ENCODE data around the gene TFE3. TPM values are rescaled to one million over a fixed set of nuclear protein-coding genes. Genes with fewer than 3 reads are reported as not detected.

The TFE3 gene, protein sequence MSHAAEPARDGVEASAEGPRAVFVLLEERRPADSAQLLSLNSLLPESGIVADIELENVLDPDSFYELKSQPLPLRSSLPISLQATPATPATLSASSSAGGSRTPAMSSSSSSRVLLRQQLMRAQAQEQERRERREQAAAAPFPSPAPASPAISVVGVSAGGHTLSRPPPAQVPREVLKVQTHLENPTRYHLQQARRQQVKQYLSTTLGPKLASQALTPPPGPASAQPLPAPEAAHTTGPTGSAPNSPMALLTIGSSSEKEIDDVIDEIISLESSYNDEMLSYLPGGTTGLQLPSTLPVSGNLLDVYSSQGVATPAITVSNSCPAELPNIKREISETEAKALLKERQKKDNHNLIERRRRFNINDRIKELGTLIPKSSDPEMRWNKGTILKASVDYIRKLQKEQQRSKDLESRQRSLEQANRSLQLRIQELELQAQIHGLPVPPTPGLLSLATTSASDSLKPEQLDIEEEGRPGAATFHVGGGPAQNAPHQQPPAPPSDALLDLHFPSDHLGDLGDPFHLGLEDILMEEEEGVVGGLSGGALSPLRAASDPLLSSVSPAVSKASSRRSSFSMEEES
- 22.1 TPM for total RNA-seq (ENCODE audit: insufficient read depth, low replicate concordance)

DNA sequence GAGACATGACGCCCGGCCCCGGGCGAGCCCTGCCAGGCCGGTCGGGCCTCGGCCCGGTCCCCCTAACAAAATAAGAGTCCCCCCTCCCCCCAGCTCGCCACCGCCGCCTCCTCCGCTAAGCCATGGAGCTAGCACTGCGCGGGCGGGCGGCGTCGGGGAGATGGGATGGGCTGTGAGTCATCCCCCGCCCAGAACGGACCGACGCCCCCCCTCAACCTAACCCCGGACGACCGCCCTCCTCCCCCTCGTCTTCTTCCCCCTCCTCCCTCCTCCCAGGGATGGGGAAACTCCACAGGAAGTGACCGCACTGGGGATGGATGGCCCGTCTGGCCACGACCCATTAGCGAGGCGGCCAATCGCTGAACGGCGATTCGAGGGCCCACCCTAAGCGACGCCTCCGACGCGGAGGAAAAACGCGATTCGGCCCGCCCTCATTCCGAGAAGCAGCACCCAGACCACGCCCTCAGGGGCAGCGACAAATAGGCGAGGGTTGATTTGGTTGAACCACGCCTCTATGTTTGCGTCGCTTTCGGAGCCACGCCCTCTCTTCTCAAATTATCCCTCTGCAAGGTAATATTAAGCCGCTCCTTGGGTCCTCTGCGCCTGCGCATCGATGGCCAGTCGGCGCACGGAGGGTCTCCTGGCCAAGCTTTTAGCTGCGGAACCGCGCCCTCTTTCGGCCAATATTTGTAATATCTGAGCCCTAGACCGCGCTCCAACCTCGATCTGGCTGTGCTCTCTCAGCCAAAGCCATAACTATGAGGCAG, at the start of gene TFE3:
TSS of gene TFE3 (minus strand) at position 138 of the 767 bp plus-strand sequence. CDS start at position 7, 131 bp downstream.
- DNase-seq (ENCODE audit: low spot score), result peak; percentile 99

DNA sequence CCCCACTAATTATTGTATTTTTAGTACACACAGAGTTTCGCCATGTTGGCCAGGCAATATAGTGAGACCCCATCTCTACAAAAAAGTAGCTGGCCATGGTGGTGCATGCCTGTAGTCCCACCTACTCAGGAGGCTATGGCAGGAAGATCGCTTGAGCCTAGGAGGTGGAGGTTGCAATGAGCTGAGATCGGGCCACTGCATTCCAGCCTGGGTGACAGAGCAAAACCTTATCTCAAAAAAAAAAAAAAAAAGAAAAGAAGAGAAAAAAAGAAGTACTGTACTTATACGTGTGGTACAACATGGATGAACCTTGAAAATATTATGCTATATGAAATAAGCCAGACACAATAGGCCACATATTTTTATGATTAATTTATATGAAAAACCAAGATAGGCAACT, 46.4 kb upstream of the TFE3 start:
- DNase-seq (ENCODE audit: low spot score), result no peak

DNA sequence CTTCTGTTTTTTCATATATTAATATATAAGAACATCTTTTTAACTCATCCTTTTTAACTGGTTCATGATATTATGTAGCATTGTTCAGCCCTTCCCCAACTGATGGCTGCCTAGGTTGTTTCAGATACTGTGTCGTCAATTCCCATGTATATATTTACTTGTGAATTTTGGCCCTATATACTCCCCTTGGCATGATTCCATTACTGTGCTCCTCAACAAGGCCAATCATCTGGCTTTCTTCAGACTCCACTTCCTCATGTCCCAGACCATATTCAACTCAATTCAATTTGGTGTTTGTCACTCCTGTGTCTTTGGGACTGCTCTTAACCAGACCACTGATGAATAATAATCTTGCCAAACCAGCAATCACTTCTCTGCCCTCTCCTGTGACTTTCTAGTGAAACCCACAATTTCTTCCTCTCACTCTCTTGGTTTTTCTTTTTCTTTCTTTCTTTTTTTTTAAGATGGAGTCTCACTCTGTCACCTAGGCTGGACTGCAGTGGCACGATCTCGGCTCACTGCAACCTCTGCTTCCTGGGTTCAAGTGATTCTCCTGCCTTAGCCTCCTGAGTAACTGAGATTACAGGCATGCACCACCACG, 39.2 kb upstream of the TFE3 start:
- DNase-seq (ENCODE audit: low spot score), result no peak

DNA sequence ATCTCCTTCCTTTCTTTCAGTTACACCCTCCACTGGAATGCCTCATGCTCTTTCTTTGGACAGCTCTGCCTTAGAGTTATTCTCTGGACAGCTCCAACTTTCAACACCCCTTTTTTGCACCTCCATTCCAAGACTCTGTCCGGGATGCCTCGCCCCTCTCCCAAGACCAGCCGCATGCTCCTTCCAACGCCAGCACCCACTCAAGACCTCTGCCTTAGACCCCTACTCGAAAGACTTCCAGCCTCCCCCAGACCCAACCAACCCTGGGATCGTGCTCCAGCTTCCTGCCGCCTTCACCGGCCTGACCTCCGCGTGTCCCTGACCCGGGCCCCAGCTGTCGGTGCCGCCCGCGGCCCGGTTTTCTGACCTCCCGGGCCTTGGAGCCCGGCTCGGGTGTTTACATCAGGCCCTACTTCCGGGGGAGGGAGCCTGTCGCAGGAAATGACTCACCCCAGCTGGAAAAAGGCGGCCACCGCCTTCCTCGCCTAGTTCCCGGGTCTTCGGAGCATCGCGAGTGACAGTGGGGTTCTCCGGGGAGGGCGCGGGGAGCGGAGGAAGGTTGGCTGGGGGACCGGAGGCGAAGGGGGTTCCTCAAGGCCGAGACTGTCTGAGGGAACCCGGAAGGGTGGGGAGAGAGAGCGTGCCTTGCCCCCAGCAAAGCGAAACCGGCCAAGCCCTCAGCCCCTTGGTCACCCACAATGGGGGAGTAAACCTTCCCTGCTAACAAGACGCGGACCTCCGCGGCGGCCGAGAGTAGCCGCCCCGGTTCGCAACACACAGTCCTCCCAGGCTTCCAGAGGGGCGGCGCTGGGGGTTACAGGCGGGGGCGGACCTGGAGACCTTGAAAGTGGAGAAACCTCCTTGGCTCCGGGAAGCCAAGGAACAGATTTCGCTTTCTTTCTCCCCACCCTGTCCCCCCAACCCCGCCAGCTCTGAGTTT, 36.6 kb upstream of the TFE3 start, which contains the start of gene WDR45:
TSS of gene WDR45 (minus strand) at position 399 of the 940 bp plus-strand sequence. CDS start 1,792 bp downstream, outside the sequence.
- peak; percentile 76 for DNase-seq (ENCODE audit: low spot score)

DNA sequence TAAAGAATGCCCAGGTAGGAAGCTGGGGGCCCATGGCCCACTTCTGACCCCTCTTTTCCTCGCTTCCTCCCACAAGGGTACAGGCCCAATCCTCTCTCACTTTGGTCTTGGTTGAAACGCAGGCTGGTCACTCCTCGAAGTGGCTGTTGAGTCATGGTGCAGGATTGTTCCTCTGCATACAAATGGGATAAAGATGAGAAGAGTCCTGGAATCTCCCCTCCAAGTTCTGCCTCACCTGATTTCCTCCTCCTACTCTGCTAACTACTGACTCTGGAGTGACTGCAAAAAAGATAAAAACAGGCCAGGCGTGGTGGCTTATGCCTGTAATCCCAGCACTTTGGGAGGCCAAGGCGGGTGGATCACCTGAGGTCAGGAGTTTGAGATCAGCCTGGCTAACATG, 34.8 kb upstream of the TFE3 start:
- DNase-seq (ENCODE audit: low spot score), result no peak

DNA sequence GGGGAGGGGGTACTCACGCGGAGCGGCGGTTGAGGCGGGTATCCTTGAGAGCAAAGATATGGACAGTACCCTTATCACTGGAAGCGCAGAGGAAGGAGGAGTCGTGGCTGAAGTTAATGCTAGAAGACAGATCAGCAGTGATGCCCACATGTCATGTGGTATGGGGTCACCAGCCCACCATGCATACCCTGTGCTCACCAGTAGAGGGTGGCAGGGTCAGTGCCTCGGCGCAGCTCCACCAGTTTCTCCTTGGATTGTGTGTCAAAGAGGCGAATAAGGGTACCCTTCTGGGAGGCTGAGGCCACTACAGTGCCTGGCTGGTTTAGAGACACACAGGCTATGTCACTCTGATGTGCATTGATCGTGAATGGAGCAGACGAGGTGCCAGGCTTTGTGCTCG, 32.2 kb upstream of the TFE3 start:
- no peak for DNase-seq (ENCODE audit: low spot score)

DNA sequence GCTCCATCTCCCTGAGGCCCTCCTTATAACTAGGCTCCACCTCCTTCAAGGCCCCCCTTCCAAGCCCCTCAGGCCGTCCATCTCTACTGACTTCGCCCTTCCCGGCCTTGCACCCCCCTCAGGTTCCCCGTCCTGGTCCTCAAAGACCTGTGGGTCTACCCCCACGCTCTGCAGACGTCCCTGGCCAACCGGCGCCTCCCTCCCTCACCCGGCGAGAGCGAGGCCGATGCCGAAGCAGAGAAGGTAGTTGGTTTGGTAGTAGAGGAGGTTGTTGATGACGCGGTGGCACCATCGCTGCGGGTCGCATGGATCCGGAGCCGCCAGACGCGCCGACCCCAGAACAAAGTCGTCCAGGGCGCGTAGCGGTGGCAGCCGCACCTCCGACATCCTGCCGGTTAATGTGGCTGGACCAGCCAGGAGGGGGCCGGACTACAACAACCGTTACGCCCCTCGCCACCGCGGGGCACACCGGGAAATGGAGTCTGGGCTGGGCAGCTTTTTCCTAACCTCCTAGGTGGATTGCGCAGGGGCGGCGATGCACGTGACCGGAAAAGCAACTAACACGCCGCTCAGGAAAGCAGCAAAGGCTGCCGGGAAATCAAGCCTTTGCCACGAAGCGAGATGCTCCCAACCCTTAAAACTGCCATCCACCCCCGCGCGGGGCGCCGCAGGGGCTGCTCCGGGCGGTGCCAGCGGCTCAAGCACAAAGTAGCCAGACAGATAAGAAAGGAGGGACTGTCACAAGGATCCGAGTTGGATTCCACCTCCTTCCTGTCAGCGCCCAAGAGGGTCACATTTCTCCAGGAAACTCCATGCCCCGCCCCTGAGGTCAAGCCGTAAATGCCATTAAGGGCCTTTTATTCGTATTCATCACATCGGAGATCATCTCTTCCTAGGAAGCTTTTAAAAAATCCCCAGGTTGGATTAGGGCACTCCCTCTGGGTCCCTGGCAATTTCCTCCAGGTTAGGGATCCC, 30.7 kb upstream of the TFE3 start, which contains the start of gene PRAF2:
TSS of gene PRAF2 (minus strand) at position 402 of the 975 bp plus-strand sequence. CDS start at position 387, 15 bp downstream.
- DNase-seq (ENCODE audit: low spot score), result peak; percentile 95

DNA sequence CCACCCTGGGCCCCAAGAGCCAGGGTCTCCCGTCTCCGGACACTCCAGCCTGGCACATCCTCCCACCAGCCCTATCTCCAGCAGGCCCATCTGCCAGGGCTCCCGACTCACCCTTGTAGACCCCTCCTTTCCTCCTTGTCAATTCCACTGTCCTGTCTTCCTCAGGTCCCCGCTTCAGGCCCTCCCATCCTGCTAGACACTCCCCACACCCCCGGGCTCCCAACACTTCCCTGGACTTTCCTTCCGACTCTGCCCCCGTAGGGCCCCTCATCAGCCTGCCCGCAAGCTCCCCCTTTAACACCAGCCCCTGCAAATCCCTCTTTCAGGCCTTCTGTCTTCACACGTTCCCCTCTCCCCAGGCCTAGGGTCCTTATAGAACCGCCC, 29.5 kb upstream of the TFE3 start:
- no peak for DNase-seq (ENCODE audit: low spot score)

DNA sequence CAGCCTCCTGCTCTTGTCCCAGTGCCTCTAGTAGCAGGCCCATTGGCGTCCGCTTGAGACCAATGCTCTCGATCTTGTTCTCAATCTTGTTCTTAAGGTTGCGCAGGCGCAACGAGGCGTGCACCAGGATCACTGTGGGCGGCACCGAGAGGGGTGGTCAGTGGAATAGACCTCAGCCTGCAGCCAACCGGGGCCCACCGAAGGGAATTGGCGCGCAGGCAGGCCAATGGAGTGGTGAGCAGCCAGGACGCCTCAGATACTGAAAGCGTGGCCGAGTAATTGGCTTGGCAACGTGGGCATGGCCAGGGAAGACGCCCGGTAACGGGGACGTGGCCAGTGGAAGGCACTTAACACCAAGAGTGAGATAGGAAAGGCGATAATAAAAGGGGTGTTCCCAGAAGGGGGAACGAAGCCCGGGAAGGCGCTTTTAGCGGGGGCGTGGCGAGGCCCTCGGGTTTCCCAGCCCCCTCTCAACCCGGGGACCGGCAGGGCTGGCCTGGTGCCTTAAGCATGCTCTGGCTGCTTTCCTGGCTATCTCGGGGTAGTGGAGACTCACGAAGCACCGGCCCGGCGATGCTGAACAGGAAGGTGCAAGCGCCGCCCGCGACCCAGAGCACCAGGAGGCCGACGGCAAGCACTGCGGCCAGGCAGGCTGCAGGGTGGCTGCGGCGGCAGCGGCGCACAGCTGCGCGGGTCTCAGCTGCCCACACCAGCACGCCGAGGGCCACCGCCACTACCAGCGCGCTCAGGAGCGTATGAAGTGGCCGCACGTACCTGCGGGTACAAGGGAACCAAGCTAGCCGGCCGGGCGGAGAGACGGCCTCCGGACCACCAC, 28.9 kb upstream of the TFE3 start:
- peak; percentile 92 for DNase-seq (ENCODE audit: low spot score)

DNA sequence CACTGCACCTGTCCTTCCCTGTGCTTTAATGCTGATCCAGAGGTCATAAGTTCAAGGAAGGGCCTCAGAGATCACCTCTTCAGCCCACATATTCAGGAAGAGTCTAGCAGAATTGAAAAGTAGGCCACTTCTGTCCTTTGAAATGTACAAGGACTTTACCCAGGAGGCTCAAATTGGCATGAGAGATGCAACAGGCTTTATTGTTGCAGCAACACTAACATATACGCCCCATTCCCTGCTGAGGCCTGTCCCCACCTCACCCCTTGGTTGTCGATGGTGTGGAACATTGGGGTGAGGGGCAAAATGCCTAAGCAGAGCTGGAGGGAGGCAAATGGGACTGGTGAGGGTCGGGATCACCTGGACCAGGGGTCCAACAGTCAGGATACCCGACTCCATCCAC, 27.8 kb upstream of the TFE3 start:
- no peak for DNase-seq (ENCODE audit: low spot score)

DNA sequence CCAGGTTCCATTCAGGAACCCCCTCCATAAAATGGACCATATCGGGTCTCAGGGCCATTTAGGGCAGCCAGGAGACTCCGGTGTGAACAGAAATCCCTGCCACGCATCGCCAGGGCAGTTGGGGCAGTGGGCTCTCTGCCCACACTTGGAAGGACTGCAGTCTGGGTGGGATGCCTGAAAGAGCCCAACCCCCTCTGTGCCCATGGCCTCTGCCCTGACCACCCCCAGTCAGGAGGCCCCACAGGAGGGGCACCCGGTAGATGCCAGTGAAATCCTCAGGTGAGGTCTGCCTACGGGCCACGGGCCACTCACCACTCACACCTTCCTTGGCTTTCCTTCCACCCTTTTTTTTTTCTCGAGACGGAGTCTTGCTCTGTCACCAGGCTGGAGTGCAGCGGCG, 25.9 kb upstream of the TFE3 start:
- DNase-seq (ENCODE audit: low spot score), result no peak

DNA sequence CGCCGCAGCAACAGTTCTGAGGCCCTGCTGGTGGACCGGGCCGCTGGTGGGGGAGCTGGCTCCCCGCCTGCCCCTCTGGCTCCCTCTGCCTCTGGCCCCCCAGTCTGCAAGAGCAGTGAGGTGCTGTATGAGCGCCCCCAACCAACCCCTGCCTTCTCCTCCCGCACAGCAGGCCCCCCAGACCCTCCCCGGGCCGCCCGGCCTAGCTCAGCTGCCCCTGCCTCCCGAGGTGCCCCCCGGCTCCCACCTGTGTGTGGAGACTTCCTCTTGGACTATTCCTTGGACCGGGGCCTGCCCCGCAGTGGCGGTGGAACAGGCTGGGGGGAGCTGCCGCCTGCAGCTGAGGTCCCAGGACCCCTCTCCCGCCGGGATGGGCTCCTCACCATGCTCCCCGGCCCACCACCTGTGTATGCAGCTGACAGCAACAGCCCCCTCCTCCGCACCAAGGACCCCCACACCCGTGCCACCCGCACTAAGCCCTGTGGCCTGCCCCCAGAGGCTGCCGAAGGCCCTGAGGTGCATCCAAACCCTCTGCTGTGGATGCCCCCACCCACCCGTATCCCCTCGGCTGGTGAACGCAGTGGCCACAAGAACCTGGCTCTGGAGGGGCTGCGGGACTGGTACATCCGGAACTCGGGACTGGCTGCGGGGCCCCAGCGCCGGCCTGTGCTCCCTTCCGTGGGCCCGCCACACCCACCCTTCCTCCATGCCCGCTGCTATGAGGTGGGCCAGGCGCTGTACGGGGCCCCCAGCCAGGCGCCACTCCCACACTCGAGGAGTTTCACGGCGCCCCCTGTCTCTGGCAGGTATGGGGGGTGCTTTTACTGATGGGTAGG, 24.3 kb upstream of the TFE3 start:
- DNase-seq (ENCODE audit: low spot score), result no peak

DNA sequence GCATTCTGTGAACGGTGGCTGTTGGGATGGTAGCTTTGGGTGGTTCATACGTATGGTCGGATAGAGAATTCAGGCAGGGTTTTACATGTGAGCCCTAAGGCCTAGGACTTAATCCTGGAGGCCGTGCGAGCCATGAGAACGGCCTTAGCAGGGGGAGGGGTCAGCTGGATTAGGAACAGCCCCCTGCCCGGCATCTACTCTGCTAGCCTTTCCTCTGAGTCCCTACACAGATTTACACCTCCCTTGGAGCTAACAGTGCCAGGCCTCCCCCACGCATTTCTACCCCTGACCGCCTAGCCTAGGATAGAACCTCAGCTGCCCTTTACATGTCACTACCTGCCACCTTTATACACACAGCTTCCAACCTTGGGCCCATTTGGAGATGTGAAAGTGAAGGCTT, 23.5 kb upstream of the TFE3 start:
- no peak for DNase-seq (ENCODE audit: low spot score)

DNA sequence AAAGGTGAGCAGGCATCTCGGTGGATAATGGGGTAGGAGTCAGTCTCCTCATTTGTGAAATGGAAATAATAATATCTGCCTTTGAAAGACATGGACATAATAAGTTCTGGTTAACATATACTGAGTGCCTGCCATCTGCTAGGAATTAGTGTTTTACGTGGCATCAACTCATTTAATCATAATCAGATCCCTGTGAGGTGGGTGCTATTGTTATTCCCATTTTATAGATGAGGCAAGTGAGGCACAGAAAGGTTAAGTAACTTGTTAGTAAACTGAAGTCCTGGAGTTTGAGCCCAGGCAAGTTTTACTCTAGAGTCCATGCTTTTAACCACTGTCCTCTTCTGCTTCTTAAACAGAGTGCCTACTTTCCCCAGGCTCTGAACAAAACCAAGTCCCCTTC, 23.1 kb upstream of the TFE3 start:
- no peak for DNase-seq (ENCODE audit: low spot score)

DNA sequence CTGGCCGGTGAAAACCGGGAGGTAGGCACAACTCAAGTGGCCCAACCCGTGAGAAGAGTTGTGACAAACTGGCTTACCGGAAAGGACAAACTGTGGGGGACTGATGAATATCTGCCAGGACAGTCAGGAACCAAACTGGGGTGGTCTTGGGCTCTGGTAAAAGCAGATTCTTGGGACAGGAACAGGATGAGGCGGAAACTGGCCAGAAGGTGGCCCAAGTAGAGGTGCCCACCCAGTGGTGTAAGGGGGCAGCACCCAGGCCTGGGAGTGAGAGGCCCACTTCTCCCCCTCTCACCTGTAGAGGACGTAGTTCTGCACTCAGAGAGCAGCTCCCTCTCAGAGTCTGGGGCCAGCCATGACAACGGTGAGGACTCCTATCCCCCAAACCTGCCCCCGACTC, 21.6 kb upstream of the TFE3 start:
- no peak for DNase-seq (ENCODE audit: low spot score)

DNA sequence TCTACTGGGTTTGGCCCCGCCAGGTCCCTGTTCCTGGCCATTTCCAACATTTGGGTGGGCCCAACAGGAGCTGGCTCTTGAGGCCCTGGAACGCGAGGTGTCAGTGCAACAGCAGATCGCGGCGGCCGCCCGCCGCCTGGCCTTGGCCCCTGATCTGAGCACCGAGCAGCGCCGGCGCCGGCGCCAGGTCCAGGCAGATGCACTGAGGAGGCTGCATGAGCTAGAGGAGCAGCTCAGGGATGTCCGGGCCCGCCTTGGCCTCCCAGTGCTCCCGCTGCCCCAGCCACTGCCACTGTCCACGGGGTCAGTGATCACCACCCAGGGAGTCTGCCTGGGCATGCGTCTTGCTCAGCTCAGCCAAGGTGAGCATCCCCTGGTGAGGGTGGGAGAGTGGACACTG, 21.1 kb upstream of the TFE3 start:
- no peak for DNase-seq (ENCODE audit: low spot score)

DNA sequence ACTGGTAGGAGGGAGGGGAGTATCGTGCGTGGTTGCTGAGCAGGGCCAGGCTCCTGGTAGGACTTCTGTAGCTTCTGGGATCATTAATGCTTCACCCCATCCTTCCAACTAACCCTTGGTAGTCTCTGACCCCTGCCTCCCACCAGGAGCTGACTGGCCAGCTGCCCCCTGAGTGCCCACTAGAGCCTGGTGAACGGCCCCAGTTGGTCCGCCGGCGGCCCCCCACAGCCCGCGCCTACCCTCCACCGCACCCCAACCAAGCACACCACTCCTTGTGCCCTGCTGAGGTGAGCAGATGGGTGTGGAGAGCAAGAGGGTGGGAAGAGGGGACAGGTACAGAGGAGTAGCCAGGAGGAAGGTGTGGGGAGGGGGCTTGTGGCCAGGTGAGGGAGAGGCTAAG, 20.6 kb upstream of the TFE3 start:
- DNase-seq (ENCODE audit: low spot score), result no peak

DNA sequence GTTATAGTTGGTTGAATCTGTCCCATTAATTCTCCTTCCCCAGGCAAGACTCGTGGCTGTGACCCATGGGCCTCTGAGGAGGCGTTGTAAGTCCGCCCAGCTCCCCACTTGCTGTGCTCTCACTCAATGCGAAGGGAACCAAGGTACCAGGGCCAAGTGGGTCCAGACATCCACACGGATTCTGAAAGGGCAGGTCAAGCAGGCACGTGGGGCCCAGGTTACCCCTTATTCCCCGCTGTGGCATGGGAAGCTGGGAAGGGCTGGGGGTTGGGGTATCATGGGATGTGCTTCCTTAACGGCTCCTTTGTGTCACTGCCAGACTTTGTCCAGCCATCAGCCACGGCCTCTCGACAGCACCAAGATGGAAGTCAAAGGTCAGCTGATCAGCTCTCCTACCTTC, 18.8 kb upstream of the TFE3 start:
- no peak for DNase-seq (ENCODE audit: low spot score)
